ENCODE results near the gene DNAI7.

- TF ChIP-seq, protein P1, sequence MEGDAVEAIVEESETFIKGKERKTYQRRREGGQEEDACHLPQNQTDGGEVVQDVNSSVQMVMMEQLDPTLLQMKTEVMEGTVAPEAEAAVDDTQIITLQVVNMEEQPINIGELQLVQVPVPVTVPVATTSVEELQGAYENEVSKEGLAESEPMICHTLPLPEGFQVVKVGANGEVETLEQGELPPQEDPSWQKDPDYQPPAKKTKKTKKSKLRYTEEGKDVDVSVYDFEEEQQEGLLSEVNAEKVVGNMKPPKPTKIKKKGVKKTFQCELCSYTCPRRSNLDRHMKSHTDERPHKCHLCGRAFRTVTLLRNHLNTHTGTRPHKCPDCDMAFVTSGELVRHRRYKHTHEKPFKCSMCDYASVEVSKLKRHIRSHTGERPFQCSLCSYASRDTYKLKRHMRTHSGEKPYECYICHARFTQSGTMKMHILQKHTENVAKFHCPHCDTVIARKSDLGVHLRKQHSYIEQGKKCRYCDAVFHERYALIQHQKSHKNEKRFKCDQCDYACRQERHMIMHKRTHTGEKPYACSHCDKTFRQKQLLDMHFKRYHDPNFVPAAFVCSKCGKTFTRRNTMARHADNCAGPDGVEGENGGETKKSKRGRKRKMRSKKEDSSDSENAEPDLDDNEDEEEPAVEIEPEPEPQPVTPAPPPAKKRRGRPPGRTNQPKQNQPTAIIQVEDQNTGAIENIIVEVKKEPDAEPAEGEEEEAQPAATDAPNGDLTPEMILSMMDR (IDR thresholded peaks at IDR 0.05 in 4 of 5, conservative IDR thresholded peaks at IDR 0.05 in 1 of 5) = no peak
- no peak for TF ChIP-seq POLR2A (IDR thresholded peaks at IDR 0.05)
These were observed 92.6 kb downstream of the DNAI7 start for GRCh38 chr12:25102402-25102801.
